Measurements from ENCODE around the gene PTPN6. TPM values are rescaled to one million over a fixed set of nuclear protein-coding genes. Genes with fewer than 3 reads are reported as not detected.

PTPN6 gene
- total RNA-seq, 1 experiment from 2014 or later, result 19.8 TPM

- Mint-ChIP-seq H3K36me3 (ENCODE audit: insufficient read depth in 1 of 3, low read depth in 3 of 3) (peaks cover 17 to 41% (median 29%) of the 10 kb centered on the region in 3 experiments), H3K4me3 (peak within 1 kb of the TSS; percentile 93 to 94), H3K9me3 (no peaks in the 10 kb centered on the region; a peak in 2 of 5 replicates), H3K4me1 (peaks cover 37 to 43% of the 10 kb centered on the region in 2 experiments), H3K27me3 (ENCODE audit: low read depth) (peaks cover 2% of the 10 kb centered on the region; the same call in 1 of the 2 replicates), H3K27ac (peak within 1 kb of the TSS; percentile 98 to 100 (median 100))
- no CpG with 5 or more reads among the region's 31 CpGs for WGBS (ENCODE audit: extremely low coverage, insufficient read length, low lambda C conversion rate)
- Histone ChIP-seq H2BK12ac (ENCODE audit: insufficient read length, low read depth, low read length) (no peak within 1 kb of the TSS), H2BK120ac (ENCODE audit: low read depth, low read length, poor library complexity, severe bottlenecking) (peak within 1 kb of the TSS; percentile 44), H3K27me3 (ENCODE audit: insufficient read depth, low read length) (no peaks in the 10 kb centered on the region), H3T11ph (ENCODE audit: low read length) (peak within 1 kb of the TSS; percentile 60), H3K27ac (ENCODE audit: insufficient read length, low read depth, low read length) (peak within 1 kb of the TSS; percentile 96), H3K79me2 (ENCODE audit: insufficient read depth, low read length) (no peaks in the 10 kb centered on the region), H2AK5ac (ENCODE audit: insufficient read length, low read length) (no peak within 1 kb of the TSS), H3K9ac (ENCODE audit: extremely low read depth, insufficient read length, low read length) (peak within 1 kb of the TSS; percentile 98), H2AFZ (ENCODE audit: low read length) (no peak within 1 kb of the TSS), H3K79me1 (ENCODE audit: insufficient read depth, low read depth, low read length, poor library complexity, severe bottlenecking) (no peaks in the 10 kb centered on the region), H2BK15ac (ENCODE audit: low read depth, low read length) (no peak within 1 kb of the TSS), H2BK5ac (ENCODE audit: insufficient read length, low read length) (peak within 1 kb of the TSS; percentile 96), H4K20me1 (ENCODE audit: control insufficient read depth, insufficient read depth, insufficient read length) (no peaks in the 10 kb centered on the region), H3K23ac (ENCODE audit: insufficient read length, low read depth, low read length) (no peak within 1 kb of the TSS), H3K4me2 (ENCODE audit: insufficient read depth, insufficient read length, low read length) (peak within 1 kb of the TSS; percentile 96), H4K5ac (ENCODE audit: insufficient read length, low read depth, low read length) (peak within 1 kb of the TSS; percentile 79), H4K8ac (replicated peaks; ENCODE audit: insufficient read length, low read depth, low read length) (peak within 1 kb of the TSS; percentile 23), H3K56ac (ENCODE audit: insufficient read length, low read depth, low read length) (peak within 1 kb of the TSS; percentile 63), H3K18ac (ENCODE audit: insufficient read length, low read depth, low read length) (peak within 1 kb of the TSS; percentile 98), H3K14ac (ENCODE audit: insufficient read depth, low read length) (peak within 1 kb of the TSS; percentile 99), H3K4me1 (ENCODE audit: insufficient read depth, low read length) (0 out of 2 replicates have a peak, but pooled peaks cover 4% of the 10 kb centered on the region), H2BK20ac (ENCODE audit: low read depth, low read length, poor library complexity, severe bottlenecking) (no peak within 1 kb of the TSS), H3K23me2 (ENCODE audit: insufficient read length, low read depth, low read length, poor library complexity, severe bottlenecking) (peaks cover 16% of the 10 kb centered on the region), H3K9me3 (ENCODE audit: control insufficient read depth, low read depth, low read length) (no peaks in the 10 kb centered on the region), H3K4ac (ENCODE audit: low read depth, low read length) (peak within 1 kb of the TSS; percentile 18; the same call in 1 of the 2 replicates), H4K91ac (ENCODE audit: insufficient read length, low read depth, low read length) (no peak within 1 kb of the TSS)
- DNase-seq, result peak; percentile 97
- TF ChIP-seq CTCF (conservative IDR thresholded peaks at IDR 0.05), result no peak
Observed at GRCh38 chr12:6943722-6944380, 7.3 kb upstream of the PTPN6 start, which contains the start of the genes C12orf57 and RNU7-1. Gene C12orf57, plus strand, starts transcription at chr12:6944022. Its CDS starts 100 bp downstream, at chr12:6944122. Gene RNU7-1, plus strand, starts transcription at chr12:6943816.

Data from H9 (cell line).